Measurements from ENCODE around the gene TMPRSS3.

TMPRSS3 gene

GRCh38 chr21:42407476-42407875, 11.6 kb upstream of the TMPRSS3 start:
- no peak for DNase-seq (ENCODE audit: low read depth)

GRCh38 chr21:42406866-42407265, 11.0 kb upstream of the TMPRSS3 start:
- no peak for DNase-seq (ENCODE audit: low read depth)

GRCh38 chr21:42406201-42406621, 10.4 kb upstream of the TMPRSS3 start:
- no peak for DNase-seq (ENCODE audit: low read depth)

- DNase-seq (ENCODE audit: low read depth), result no peak
Observed at GRCh38 chr21:42405064-42406013, 9.5 kb upstream of the TMPRSS3 start.

- DNase-seq (ENCODE audit: low read depth), result no peak
Observed at GRCh38 chr21:42404539-42404938, 8.7 kb upstream of the TMPRSS3 start.

- no peak for DNase-seq (ENCODE audit: low read depth)
Observed at GRCh38 chr21:42403611-42404231, 7.9 kb upstream of the TMPRSS3 start, which contains the start of gene UBASH3A. Gene UBASH3A (plus strand): TSS chr21:42403902. CDS start chr21:42403946, 44 bp downstream.

GRCh38 chr21:42401820-42402251, 6.0 kb upstream of the TMPRSS3 start:
- DNase-seq (ENCODE audit: low read depth), result no peak

GRCh38 chr21:42401154-42401553, 5.3 kb upstream of the TMPRSS3 start:
- DNase-seq (ENCODE audit: low read depth), result peak; percentile 20

- peak; percentile 24 for DNase-seq (ENCODE audit: low read depth)
Observed at GRCh38 chr21:42400525-42400924, 4.7 kb upstream of the TMPRSS3 start.

GRCh38 chr21:42398436-42399028, 2.7 kb upstream of the TMPRSS3 start:
- no peak for DNase-seq (ENCODE audit: low read depth)

- no peak for DNase-seq (ENCODE audit: low read depth)
Observed at GRCh38 chr21:42397746-42398394, 2.0 kb upstream of the TMPRSS3 start.

- DNase-seq (ENCODE audit: low read depth), result no peak
Observed at GRCh38 chr21:42396799-42397745, 1.2 kb upstream of the TMPRSS3 start.

GRCh38 chr21:42395302-42395701, 550 bp downstream of the TMPRSS3 start:
- DNase-seq (ENCODE audit: low read depth), result no peak

- no peak for DNase-seq (ENCODE audit: low read depth)
Observed at GRCh38 chr21:42393443-42393950, 2.4 kb downstream of the TMPRSS3 start.

- DNase-seq (ENCODE audit: low read depth), result no peak
Observed at GRCh38 chr21:42392731-42393442, 3.0 kb downstream of the TMPRSS3 start.

GRCh38 chr21:42391297-42391696, 4.6 kb downstream of the TMPRSS3 start:
- DNase-seq (ENCODE audit: low read depth), result no peak

- DNase-seq (ENCODE audit: low read depth), result no peak
Observed at GRCh38 chr21:42390696-42391095, 5.2 kb downstream of the TMPRSS3 start.

GRCh38 chr21:42390193-42390592, 5.7 kb downstream of the TMPRSS3 start:
- no peak for DNase-seq (ENCODE audit: low read depth)

- no peak for DNase-seq (ENCODE audit: low read depth)
Observed at GRCh38 chr21:42389449-42389835, 6.4 kb downstream of the TMPRSS3 start.
